Measurements from ENCODE around the gene RTP3. TPM values are rescaled to one million over a fixed set of nuclear protein-coding genes. Genes with fewer than 3 reads are reported as not detected.

The RTP3 gene
- polyA plus RNA-seq, 1 donor from 2014 or later: not detected

- no peaks in the 10 kb centered on the region for H4K20me1 ChIP-seq (ENCODE audit: insufficient read depth)
- no peaks in the 10 kb centered on the region for H3K9me3 ChIP-seq (ENCODE audit: low read length)
- H3K4me2 ChIP-seq (ENCODE audit: low read length): no peak overlapping the region
- no peak overlapping the region for H3K9ac ChIP-seq (ENCODE audit: low read length)
- H3K9me2 ChIP-seq (ENCODE audit: insufficient read depth, low read length): no peaks in the 10 kb centered on the region
- H3K27ac ChIP-seq (ENCODE audit: low read length): no peak overlapping the region
- no peaks in the 10 kb centered on the region for H3K36me3 ChIP-seq (ENCODE audit: insufficient read depth, low read length)
- no peaks in the 10 kb centered on the region for H3K27me3 ChIP-seq (ENCODE audit: insufficient read depth, low read depth, low read length)
- TF ChIP-seq EZH2 (IDR thresholded peaks at IDR 0.05; ENCODE audit: borderline replicate concordance, insufficient read depth, low read length, poor library complexity, severe bottlenecking): no peak
- no peak for TF ChIP-seq SMC3 (conservative IDR thresholded peaks at IDR 0.05; ENCODE audit: poor library complexity)
- no peak for TF ChIP-seq CTCF (IDR thresholded peaks at IDR 0.05; ENCODE audit: poor library complexity, severe bottlenecking)
- TF ChIP-seq POLR2AphosphoS5 (IDR thresholded peaks at IDR 0.05): no peak
- TF ChIP-seq TAF1 (IDR thresholded peaks at IDR 0.05; ENCODE audit: low read depth): no peak
- TF ChIP-seq, protein P1, sequence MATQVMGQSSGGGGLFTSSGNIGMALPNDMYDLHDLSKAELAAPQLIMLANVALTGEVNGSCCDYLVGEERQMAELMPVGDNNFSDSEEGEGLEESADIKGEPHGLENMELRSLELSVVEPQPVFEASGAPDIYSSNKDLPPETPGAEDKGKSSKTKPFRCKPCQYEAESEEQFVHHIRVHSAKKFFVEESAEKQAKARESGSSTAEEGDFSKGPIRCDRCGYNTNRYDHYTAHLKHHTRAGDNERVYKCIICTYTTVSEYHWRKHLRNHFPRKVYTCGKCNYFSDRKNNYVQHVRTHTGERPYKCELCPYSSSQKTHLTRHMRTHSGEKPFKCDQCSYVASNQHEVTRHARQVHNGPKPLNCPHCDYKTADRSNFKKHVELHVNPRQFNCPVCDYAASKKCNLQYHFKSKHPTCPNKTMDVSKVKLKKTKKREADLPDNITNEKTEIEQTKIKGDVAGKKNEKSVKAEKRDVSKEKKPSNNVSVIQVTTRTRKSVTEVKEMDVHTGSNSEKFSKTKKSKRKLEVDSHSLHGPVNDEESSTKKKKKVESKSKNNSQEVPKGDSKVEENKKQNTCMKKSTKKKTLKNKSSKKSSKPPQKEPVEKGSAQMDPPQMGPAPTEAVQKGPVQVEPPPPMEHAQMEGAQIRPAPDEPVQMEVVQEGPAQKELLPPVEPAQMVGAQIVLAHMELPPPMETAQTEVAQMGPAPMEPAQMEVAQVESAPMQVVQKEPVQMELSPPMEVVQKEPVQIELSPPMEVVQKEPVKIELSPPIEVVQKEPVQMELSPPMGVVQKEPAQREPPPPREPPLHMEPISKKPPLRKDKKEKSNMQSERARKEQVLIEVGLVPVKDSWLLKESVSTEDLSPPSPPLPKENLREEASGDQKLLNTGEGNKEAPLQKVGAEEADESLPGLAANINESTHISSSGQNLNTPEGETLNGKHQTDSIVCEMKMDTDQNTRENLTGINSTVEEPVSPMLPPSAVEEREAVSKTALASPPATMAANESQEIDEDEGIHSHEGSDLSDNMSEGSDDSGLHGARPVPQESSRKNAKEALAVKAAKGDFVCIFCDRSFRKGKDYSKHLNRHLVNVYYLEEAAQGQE (IDR thresholded peaks at IDR 0.05; ENCODE audit: borderline replicate concordance): no peak
- TF ChIP-seq MXI1 (conservative IDR thresholded peaks at IDR 0.05; ENCODE audit: poor library complexity, severe bottlenecking): no peak
- no peak for TF ChIP-seq EP300 (conservative IDR thresholded peaks at IDR 0.05; ENCODE audit: poor library complexity, severe bottlenecking)
- no peak for TF ChIP-seq RAD21 (conservative IDR thresholded peaks at IDR 0.05)
- no peak overlapping the region for H2AFZ ChIP-seq (ENCODE audit: low read depth, low read length)
- no peaks in the 10 kb centered on the region for H3K79me2 ChIP-seq (replicated peaks; ENCODE audit: insufficient read depth, low read length)
- no peak overlapping the region for H3K4me3 ChIP-seq (ENCODE audit: low read length)
- no peaks in the 10 kb centered on the region for H3F3A ChIP-seq (ENCODE audit: insufficient read depth, low read length, poor library complexity, severe bottlenecking)
These were observed 17.1 kb upstream of the RTP3 start for GRCh38 chr3:46480491-46481195.

GRCh38 chr3:46481636-46482035, 16.1 kb upstream of the RTP3 start:
- TF ChIP-seq MXI1 (conservative IDR thresholded peaks at IDR 0.05; ENCODE audit: poor library complexity, severe bottlenecking) (no peak), RAD21 (conservative IDR thresholded peaks at IDR 0.05) (no peak), POLR2AphosphoS5 (IDR thresholded peaks at IDR 0.05) (no peak), TAF1 (IDR thresholded peaks at IDR 0.05; ENCODE audit: low read depth) (no peak), CTCF (IDR thresholded peaks at IDR 0.05; ENCODE audit: poor library complexity, severe bottlenecking) (no peak), EZH2 (IDR thresholded peaks at IDR 0.05; ENCODE audit: borderline replicate concordance, insufficient read depth, low read length, poor library complexity, severe bottlenecking) (no peak), SMC3 (conservative IDR thresholded peaks at IDR 0.05; ENCODE audit: poor library complexity) (no peak), EP300 (conservative IDR thresholded peaks at IDR 0.05; ENCODE audit: poor library complexity, severe bottlenecking) (no peak)
- TF ChIP-seq, protein P1 (IDR thresholded peaks at IDR 0.05; ENCODE audit: borderline replicate concordance): no peak
- H4K20me1 ChIP-seq (ENCODE audit: insufficient read depth): no peaks in the 10 kb centered on the region
- H3K9me3 ChIP-seq (ENCODE audit: low read length): no peaks in the 10 kb centered on the region
- H3K9me2 ChIP-seq (ENCODE audit: insufficient read depth, low read length): no peaks in the 10 kb centered on the region
- no peaks in the 10 kb centered on the region for H3F3A ChIP-seq (ENCODE audit: insufficient read depth, low read length, poor library complexity, severe bottlenecking)
- H3K4me3 ChIP-seq (ENCODE audit: low read length): no peak overlapping the region
- H3K4me2 ChIP-seq (ENCODE audit: low read length): no peak overlapping the region
- no peaks in the 10 kb centered on the region for H3K36me3 ChIP-seq (ENCODE audit: insufficient read depth, low read length)
- no peak overlapping the region for H3K9ac ChIP-seq (ENCODE audit: low read length)
- no peaks in the 10 kb centered on the region for H3K27me3 ChIP-seq (ENCODE audit: insufficient read depth, low read depth, low read length)
- H2AFZ ChIP-seq (ENCODE audit: low read depth, low read length): no peak overlapping the region
- no peaks in the 10 kb centered on the region for H3K79me2 ChIP-seq (replicated peaks; ENCODE audit: insufficient read depth, low read length)
- H3K27ac ChIP-seq (ENCODE audit: low read length): no peak overlapping the region

All from neural cell (in vitro differentiated cells).